K562 (cell line): ENCODE results near the gene MTHFSD.

ENCODE experiments used
- CHCHD3 ChIP-seq: fragments of 250-450 bp; sonication (Bioruptor Pico); IDR thresholded peaks from 2 replicates; pipeline ENCODE4 v2.1.2; 2022; ENCODE audit warnings: mild to moderate bottlenecking
- SMC3 ChIP-seq: conservative IDR thresholded peaks from 2 replicates; pipeline ENCODE4 v1.6.1; 2011; ENCODE audit warnings: low read depth, low read length, improper control_type of control experiment; ENCODE audit not compliant: insufficient read depth

- no peak for TF ChIP-seq CHCHD3
- TF ChIP-seq SMC3 = no peak
Measured at GRCh38 chr16:86585821-86586611, 31.0 kb upstream of the MTHFSD start.
